B cell (primary cell): ENCODE results near the gene PHF13. TPM values are rescaled to one million over a fixed set of nuclear protein-coding genes. Genes with fewer than 3 reads are reported as not detected.

Experiments
- ATAC-seq: fragments of 200-7000 bp; cut with Tn5 transposase; one replicate; pipeline ENCODE4 v1.10.0; 2021; ENCODE audit warnings: low read depth, mild to moderate bottlenecking, moderate number of reproducible peaks, moderate library complexity
- CTCF ChIA-PET: fragments of 350-600 bp; sonication (Branson Sonifier 250); formaldehyde crosslinking; loops from one replicate; lab custom pipeline; 2021; ENCODE audit warnings: antibody characterized with exemption, inconsistent platforms; lab: Charles Lee
- POLR2A ChIA-PET: fragments of 350-600 bp; sonication (Branson Sonifier 250); formaldehyde crosslinking; loops from one replicate; lab custom pipeline; 2021; ENCODE audit warnings: antibody characterized with exemption; lab: Charles Lee
- DNase-seq: peaks from one replicate; pipeline ENCODE4 v3.0.0; 2013
- H2AFZ ChIP-seq: 2 replicates; pipeline ENCODE4 v1.6.1; 2012; ENCODE audit warnings: mild to moderate bottlenecking, low read depth, low read length; ENCODE audit not compliant: insufficient read depth, poor library complexity, severe bottlenecking
- H3K27ac ChIP-seq, 2 donors: 1 replicate in 1 of 2; 2 replicates in 1 of 2; pipeline ENCODE4 v1.5.1; 2012 to 2013; ENCODE audit warnings: low read length in 2 of 2, mild to moderate bottlenecking in 2 of 2, moderate library complexity in 1 of 2
- H3K27me3 ChIP-seq, 4 experiments: fragments of 200-600 bp in 1 of 4; sonication (generic) in 1 of 4; replicated peaks in 1 of 4; 1 replicate in 2 of 4; 2 replicates in 2 of 4; pipeline versions ENCODE4 v1.6.1 to v1.7.0; 2013 to 2016; ENCODE audit warnings: low read length in 3 of 4, mild to moderate bottlenecking in 2 of 4, mixed read lengths in 1 of 4, moderate library complexity in 1 of 4; ENCODE audit not compliant: insufficient read depth in 4 of 4, control insufficient read depth in 3 of 4; ENCODE audit errors: control extremely low read depth in 1 of 4
- H3K36me3 ChIP-seq, 2 experiments: replicated peaks in 1 of 2; 1 replicate in 1 of 2; 2 replicates in 1 of 2; pipeline versions ENCODE4 v1.6.1 to v1.7.1; 2013; ENCODE audit warnings: low read length in 1 of 2; ENCODE audit not compliant: insufficient read depth in 2 of 2, control insufficient read depth in 1 of 2; ENCODE audit errors: control extremely low read depth in 1 of 2, extremely low read depth in 1 of 2
- H3K4me1 ChIP-seq, 2 donors: fragments of 200-600 bp in 1 of 2; sonication (generic) in 1 of 2; 1 replicate in 1 of 2; 2 replicates in 1 of 2; pipeline versions ENCODE4 v1.5.1 to v1.6.1; 2013 to 2017; ENCODE audit warnings: low read length in 2 of 2; ENCODE audit not compliant: control insufficient read depth in 2 of 2, insufficient read depth in 2 of 2
- H3K4me2 ChIP-seq: replicated peaks from 2 replicates; pipeline ENCODE3; 2012; ENCODE audit warnings: mild to moderate bottlenecking, low read depth, low read length; ENCODE audit not compliant: poor library complexity, severe bottlenecking
- H3K4me3 ChIP-seq, 5 experiments: fragments of 200-600 bp in 1 of 5; sonication (generic) in 1 of 5; 1 replicate in 3 of 5; 2 replicates in 2 of 5; pipeline versions ENCODE4 v1.5.1 to v1.7.0; 2011 to 2016; ENCODE audit warnings: low read length in 4 of 5, mild to moderate bottlenecking in 4 of 5, low read depth in 2 of 5, control low read depth in 1 of 5, moderate library complexity in 1 of 5; ENCODE audit not compliant: insufficient read depth in 1 of 5; ENCODE audit errors: control extremely low read depth in 1 of 5, extremely low read depth in 1 of 5
- H3K79me2 ChIP-seq: fragments of 200-600 bp; sonication (generic); one replicate; pipeline ENCODE4 v1.6.0; 2016; ENCODE audit warnings: low read length; ENCODE audit not compliant: control insufficient read depth, insufficient read depth
- H3K9ac ChIP-seq: fragments of 200-600 bp; sonication (generic); 2 replicates; pipeline ENCODE4 v1.6.1; 2017; ENCODE audit warnings: mild to moderate bottlenecking, low read length, moderate library complexity
- H3K9me3 ChIP-seq, 3 donors: one replicate each; pipeline versions ENCODE4 v1.6.1 to v1.7.1; 2013; ENCODE audit warnings: low read length in 2 of 3; ENCODE audit not compliant: control insufficient read depth in 2 of 3, insufficient read depth in 1 of 3; ENCODE audit errors: control extremely low read depth in 1 of 3
- H4K20me1 ChIP-seq: 2 replicates; pipeline ENCODE4 v1.6.0; 2012; ENCODE audit warnings: mild to moderate bottlenecking, low read length; ENCODE audit not compliant: insufficient read depth, control insufficient read depth, poor library complexity, severe bottlenecking
- H3K27ac Mint-ChIP-seq: one replicate; pipeline ENCODE4 v1.8.0; 2021; ENCODE audit warnings: mixed read lengths
- H3K27me3 Mint-ChIP-seq: one replicate; pipeline ENCODE4 v1.8.0; 2021; ENCODE audit warnings: mixed read lengths
- H3K4me1 Mint-ChIP-seq: one replicate; pipeline ENCODE4 v1.8.0; 2021; ENCODE audit warnings: mixed read lengths
- H3K4me3 Mint-ChIP-seq: one replicate; pipeline ENCODE4 v1.8.0; 2021; ENCODE audit warnings: mixed read lengths
- H3K9me3 Mint-ChIP-seq: one replicate; pipeline ENCODE4 v1.8.0; 2022; ENCODE audit warnings: mixed read lengths; ENCODE audit not compliant: insufficient read depth
- CTCF ChIP-seq: fragments of 200-600 bp; IDR thresholded peaks from one replicate; pipeline ENCODE4 v1.8.0; 2022; ENCODE audit warnings: antibody characterized with exemption, mild to moderate bottlenecking
- EZH2 ChIP-seq: IDR thresholded peaks from 2 replicates; pipeline ENCODE4 v1.6.1; 2012; ENCODE audit warnings: borderline replicate concordance, low read depth, mild to moderate bottlenecking, moderate library complexity, low read length; ENCODE audit not compliant: insufficient read depth, poor library complexity, severe bottlenecking
- WGBS: methylation state at CpG from one replicate; pipeline ENCODE4 v1.1.5; 2013; ENCODE audit warnings: missing lambda C conversion rate; ENCODE audit not compliant: insufficient coverage; 5-methylcytosine and 5-hydroxymethylcytosine counted together
- intact Hi-C: fragments of 100-400 bp; cut with micrococcal nuclease; formaldehyde crosslinking; loops from one replicate; pipeline ENCODE4 v1.10.0; 2022
- polyA plus RNA-seq: library from polyadenylated mRNA; depleted of rRNA; stranded (reverse); fragments of >200 nt; gene quantifications from 2 replicates; pipeline ENCODE4 v1.2.3, GENCODE V29; 2012
- total RNA-seq, 2 donors: library from RNA; stranded (reverse); fragments of 120-200 nt in 1 of 2; gene quantifications; 1 replicate in 1 of 2; 2 replicates in 1 of 2; pipeline versions ENCODE4 v1.2.3 to v1.2.4, GENCODE V29; 2013 to 2022

The PHF13 gene
- total and polyA plus RNA-seq, 2 donors (not counting 1 experiment from before 2014, with no cell fraction given) = 5.3 to 11.0 TPM

GRCh38 chr1:6585081-6585722, 28.3 kb upstream of the PHF13 start:
- ChIA-PET POLR2A (interaction anchor here (0.5 kb wide), 1 partner anchor 39 kb away, joined by 4 read pairs; no protein-coding TSS in a partner anchor), CTCF (no interaction called here)
- Histone ChIP-seq H3K9me3 (no peaks in the 10 kb centered on the region), H3K9ac (no peak overlapping the region), H3K4me2 (no peak overlapping the region), H4K20me1 (peaks cover 48% of the 10 kb centered on the region), H3K4me3 (no peak overlapping the region), H3K27me3 (no peaks in the 10 kb centered on the region), H3K36me3 (peaks cover 0 to 33% of the 10 kb centered on the region in 2 experiments), H3K27ac (no peak overlapping the region), H3K4me1 (peaks cover 16 to 33% of the 10 kb centered on the region in 2 donors), H3K79me2 (peaks cover 41% of the 10 kb centered on the region), H2AFZ (no peak overlapping the region)
- 93% methylated on average over 12 of the region's 12 CpGs for WGBS
- Mint-ChIP-seq H3K4me1 (peaks cover 31% of the 10 kb centered on the region), H3K27ac (no peak overlapping the region), H3K27me3 (no peaks in the 10 kb centered on the region), H3K4me3 (no peak overlapping the region), H3K9me3 (no peaks in the 10 kb centered on the region)
- DNase-seq (no peak), ATAC-seq (no peak)
- no peak for TF ChIP-seq CTCF
- no peak for TF ChIP-seq EZH2
- intact Hi-C loops = no loop called here

- H2AFZ ChIP-seq = no peak overlapping the region
- no peak for TF ChIP-seq CTCF
- TF ChIP-seq EZH2 = no peak
- H3K27ac ChIP-seq = no peak overlapping the region
- no peaks in the 10 kb centered on the region for H3K9me3 Mint-ChIP-seq
- CTCF ChIA-PET = no interaction called here
- H3K27ac Mint-ChIP-seq = no peak overlapping the region
- DNase-seq (no peak), ATAC-seq (no peak)
- H3K4me1 ChIP-seq = peaks cover 12 to 27% of the 10 kb centered on the region in 2 donors
- H3K9me3 ChIP-seq = no peaks in the 10 kb centered on the region
- peaks cover 0 to 39% of the 10 kb centered on the region in 2 experiments for H3K36me3 ChIP-seq
- H4K20me1 ChIP-seq = peaks cover 48% of the 10 kb centered on the region
- no peak overlapping the region for H3K4me2 ChIP-seq
- WGBS = 99% methylated on average over 7 of the region's 7 CpGs
- H3K4me3 Mint-ChIP-seq = no peak overlapping the region
- intact Hi-C loops = no loop called here
- H3K9ac ChIP-seq = no peak overlapping the region
- POLR2A ChIA-PET = no interaction called here
- H3K27me3 ChIP-seq = no peaks in the 10 kb centered on the region
- H3K79me2 ChIP-seq = peaks cover 34% of the 10 kb centered on the region
- no peak overlapping the region for H3K4me3 ChIP-seq
- H3K27me3 Mint-ChIP-seq = no peaks in the 10 kb centered on the region
- peaks cover 24% of the 10 kb centered on the region for H3K4me1 Mint-ChIP-seq
Measured at GRCh38 chr1:6585841-6586240, 27.7 kb upstream of the PHF13 start.
